ENCODE measurements around the gene GNLY. TPM values are rescaled to one million over a fixed set of nuclear protein-coding genes. Genes with fewer than 3 reads are reported as not detected.

GNLY gene
- total RNA-seq, 1 donor from 2014 or later = not detected

GRCh38 chr2:85690932-85691331, 3.2 kb upstream of the GNLY start:
- no peak for DNase-seq

DNA sequence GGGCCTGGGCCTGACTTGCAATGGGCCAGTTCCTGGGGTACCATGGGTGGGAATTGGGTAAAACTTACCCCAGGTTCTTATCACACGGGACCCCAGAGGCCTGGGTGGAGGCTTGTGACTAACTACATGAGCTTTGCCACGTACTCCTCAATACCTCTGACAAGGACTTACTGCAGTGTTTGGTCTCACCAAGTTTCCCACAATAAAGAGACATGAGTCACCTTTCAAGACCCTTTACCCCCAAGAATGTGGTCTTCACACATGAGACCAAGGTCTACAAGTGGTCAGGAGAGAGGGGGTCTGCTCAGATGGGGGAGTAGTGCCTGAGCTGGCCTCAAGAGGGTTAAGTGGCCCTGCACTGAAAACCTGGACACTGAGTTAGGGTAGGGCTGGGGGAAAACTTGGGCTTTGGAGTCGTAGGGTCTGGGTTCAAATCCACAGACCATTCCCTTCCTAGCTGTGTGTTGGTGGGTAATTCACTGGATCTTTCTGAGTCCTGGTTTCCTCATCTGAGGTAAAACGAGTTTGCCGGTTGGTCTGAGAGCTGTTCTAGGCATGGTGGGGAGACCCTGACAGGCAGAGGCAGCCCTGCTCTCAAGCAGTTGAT, 2.0 kb upstream of the GNLY start:
- DNase-seq = no peak

DNA sequence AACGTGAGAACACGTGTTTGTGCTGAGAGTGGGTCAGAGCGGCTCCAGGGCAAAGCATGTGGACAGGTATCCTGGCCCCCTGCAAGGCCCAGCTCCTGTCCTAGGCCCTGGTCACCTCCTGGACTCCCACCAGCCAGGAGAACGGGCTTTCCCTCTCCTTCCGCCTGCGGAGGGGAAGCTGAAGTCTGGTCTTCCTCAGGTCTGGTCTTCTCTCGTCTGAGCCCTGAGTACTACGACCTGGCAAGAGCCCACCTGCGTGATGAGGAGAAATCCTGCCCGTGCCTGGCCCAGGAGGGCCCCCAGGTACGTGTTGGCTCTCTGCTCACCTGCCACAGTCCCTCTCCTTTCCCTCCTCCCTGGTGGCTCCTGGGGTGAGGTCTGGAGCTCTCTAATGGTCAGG, 963 bp downstream of the GNLY start:
- DNase-seq = no peak

DNA sequence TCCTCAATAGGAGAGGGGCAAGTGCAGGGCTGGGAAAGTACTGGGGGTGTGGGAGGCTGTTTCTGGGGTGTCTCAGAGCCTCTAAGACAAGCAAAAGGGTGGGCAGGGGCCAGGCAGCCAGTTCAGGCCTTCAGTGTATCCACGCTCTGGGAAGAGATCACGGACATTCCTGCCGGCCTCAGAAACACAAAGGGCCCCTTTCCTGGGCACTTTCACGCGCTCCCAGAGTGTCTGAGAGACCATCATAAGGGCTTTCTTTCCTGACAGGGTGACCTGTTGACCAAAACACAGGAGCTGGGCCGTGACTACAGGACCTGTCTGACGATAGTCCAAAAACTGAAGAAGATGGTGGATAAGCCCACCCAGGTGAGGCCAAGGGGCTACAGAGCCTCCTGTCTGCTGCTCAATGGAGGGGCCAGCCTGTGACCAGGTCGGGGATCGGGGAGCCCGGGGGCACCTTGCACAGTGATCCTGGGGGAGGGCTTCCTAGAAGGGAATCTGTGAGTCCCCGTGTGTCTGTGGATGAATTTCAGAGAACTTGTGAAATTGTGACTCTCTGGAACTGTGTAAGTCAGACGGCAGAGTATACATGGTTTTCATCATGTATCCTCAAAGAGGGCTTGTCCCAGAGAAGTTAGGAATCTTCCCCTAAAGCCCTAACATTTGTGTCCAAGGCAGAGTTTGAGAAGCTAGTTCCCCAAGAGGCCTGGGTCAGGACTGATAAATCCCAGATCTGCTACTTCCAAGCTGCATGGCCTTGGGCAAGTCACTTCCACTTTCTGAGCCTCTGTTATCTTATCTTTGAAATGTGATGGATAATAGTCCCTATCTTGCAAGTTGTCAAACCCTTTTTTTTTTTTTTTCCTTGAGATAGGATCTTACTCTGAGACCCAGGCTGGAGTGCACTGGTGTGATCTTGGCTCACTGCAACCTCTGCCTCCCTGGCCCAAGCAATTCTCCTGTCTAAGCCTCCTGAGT, 1.8 kb downstream of the GNLY start:
- DNase-seq = no peak

DNA sequence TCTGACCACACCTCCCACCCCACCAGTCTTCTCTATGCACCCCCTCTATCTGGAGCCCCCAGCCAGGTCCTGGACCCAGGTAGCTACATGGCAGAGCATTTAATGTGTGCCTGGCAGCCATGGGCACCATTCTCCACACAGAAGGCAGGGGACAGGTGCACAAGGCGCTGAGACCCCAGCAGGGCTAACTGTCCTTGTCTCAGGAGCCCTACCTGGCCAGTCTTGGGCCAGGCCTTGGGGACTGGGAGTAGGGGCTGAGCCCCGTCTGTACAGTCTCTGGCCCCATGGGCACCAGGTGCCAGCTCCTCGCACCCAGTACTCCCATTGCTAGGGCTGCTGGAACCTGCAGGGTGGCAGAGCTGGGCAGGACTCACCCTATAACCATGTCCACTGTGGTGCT, 2.9 kb downstream of the GNLY start:
- no peak for DNase-seq

- DNase-seq = no peak
These were observed 3.6 kb downstream of the GNLY start for GRCh38 chr2:85697716-85698115.

GRCh38 chr2:85698184-85698879, 4.2 kb downstream of the GNLY start:
- no peak for DNase-seq

DNA sequence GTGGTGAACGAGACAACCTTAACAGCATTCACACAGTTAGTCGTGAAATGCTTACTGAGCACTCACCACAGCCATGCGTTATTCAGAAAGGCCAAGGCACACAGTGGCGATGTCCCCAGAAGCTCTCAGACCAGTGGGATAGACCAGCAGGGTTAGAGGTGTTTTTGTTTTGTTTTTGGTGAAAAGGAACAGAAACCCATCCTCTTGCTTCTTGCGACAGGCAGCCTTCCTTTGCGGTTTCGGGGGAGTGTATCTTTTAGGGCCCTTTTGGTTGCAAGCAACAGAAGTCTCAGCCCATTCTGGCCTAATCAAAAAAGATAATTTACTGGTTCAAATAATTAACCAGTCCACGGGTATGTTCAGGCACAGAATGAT, 4.7 kb downstream of the GNLY start:
- DNase-seq = no peak

DNA sequence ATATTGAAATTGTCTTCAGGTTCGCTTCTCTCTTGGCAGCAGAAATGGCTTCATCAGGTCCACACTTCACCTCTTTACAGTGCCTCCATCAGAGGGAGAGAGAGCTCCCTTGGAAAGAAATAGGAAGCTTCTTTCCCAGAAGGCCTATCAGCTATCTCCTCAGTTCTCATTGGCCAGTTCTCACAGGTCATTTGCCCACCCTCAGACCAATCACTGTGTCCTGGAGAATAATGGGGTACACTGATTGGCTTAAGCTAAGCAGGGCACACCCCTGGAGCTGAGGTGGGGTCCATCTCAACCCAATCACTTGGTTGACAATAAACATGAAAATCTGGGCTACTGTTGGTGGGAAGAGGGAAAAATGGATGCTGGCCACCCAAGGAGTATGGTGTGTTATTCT, 5.2 kb downstream of the GNLY start:
- DNase-seq = no peak

DNA sequence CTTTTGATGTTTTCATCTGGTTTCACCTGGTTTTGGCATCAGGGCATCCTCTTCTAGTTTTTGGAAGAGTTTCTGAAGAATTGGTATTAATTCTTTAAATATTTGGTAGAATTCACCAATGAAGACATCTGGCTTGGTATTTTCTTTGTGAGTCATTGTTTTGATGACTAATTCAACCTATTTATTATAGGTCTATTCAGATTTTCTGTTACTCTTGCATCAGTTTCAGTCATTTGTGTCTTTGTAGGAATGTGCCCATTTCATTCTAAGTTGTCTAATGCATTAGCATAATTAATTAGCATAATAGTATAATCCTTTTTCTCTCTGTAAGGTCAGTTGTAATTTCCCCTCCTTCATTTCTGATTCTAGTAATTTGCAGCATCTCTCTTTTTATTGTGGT, 8.0 kb downstream of the GNLY start:
- peak; percentile 37 for DNase-seq

DNA sequence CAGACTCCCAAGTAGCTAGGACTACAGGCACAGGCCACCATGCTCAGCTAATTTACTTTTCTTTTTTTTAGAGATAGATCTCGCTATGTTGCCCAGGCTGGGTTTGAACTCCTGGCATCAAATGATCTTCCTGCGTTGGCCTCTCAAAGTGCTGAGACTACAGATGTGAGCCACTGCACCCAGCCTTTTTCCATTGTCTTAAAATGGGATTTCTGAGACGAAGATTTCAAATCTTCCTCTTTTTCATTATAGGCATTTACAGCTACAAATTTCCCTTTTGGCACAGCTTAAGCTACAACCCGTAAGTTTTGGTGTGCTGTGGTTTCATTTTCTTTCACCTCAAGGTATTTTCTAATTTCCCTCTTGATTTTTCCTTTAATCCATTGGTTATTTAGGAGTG, 8.6 kb downstream of the GNLY start:
- DNase-seq = no peak

GRCh38 chr2:85703329-85703728, 9.2 kb downstream of the GNLY start:
- no peak for DNase-seq

GRCh38 chr2:85704038-85704437, 9.9 kb downstream of the GNLY start:
- no peak for DNase-seq

- DNase-seq = no peak
These were observed 10.9 kb downstream of the GNLY start for GRCh38 chr2:85704800-85705679.

- peak; percentile 48 for DNase-seq
These were observed 11.5 kb downstream of the GNLY start for GRCh38 chr2:85705680-85706039.

GRCh38 chr2:85706063-85706462, 11.9 kb downstream of the GNLY start:
- no peak for DNase-seq

GRCh38 chr2:85706599-85707296, 12.6 kb downstream of the GNLY start:
- no peak for DNase-seq

GRCh38 chr2:85707304-85707703, 13.1 kb downstream of the GNLY start:
- DNase-seq = peak; percentile 94

- no peak for DNase-seq
These were observed 14.5 kb downstream of the GNLY start for GRCh38 chr2:85708641-85709040.

DNA sequence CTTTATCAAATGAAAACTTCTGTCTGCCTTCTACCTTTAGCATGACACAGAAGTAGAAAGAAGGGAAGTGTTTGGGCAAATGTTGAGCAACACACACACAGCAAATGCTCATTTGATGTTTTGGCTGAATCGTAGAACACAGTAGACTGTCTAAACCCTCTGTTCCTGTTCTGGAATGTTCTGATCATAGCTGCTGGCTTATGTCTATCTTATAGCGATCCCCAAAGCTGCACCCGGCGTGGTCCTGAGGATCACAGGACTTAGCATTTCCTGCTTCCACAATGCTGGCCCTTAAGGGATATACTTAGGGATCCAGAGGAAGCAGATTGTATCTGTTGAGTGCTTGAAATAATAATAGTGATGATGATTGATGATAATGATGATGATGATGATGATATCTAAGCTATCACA, 15.2 kb downstream of the GNLY start:
- peak; percentile 48 for DNase-seq

DNA sequence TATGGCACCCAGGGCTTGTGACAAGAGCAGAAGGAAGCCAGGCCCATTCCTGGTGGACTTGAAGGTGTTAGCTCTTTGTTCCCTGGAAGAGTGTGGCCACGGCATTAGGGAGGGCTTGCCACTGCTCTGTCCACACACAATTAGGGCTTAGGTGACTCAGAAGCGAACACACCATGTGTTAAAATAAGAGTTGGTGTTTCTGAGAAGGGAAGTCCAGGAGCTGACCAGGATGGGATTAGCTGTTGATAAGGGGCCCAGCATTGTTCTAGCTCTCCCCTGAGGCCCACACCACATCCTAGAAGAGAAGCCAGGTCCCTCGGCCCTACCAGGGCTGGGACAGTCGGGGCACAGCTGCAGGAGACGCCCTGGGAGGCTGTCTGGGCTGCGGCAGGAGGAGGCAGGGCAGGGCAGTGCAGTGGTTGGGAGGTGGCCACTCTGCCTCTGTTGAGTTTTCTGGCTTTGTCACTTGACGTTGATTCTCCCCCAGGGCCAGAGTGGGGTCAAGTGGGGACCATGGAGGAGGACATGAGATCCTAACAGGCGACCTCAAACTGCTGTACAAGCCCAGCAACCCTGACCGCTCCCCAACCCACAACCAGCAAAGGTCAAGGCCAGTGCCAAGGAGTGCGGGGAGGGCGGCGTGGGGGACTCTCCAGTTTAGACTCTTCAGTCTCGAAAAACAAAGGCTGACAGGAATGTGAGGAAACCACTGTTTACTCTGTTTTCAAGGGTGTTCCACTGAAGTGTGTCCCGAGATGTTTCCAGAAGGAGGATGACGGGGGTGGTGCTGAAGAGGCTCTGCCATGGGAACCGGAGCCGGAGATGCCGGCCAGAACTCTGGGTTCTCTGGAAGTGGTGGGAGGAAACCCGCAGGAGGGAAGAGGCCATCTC, 16.8 kb downstream of the GNLY start:
- DNase-seq = peak; percentile 80

Measured in dermis blood vessel endothelial cell (primary cell).